AG09309 (cell line): ENCODE measurements around the gene ITSN1.

Experiments used
- DNase-seq: peaks from one replicate; pipeline ENCODE4 v3.0.0-alpha.2; 2010; ENCODE audit warnings: low read depth
- H3K4me3 ChIP-seq: 2 replicates; pipeline ENCODE4 v1.5.1; 2011; ENCODE audit warnings: mild to moderate bottlenecking, low read depth, low read length, moderate library complexity; ENCODE audit not compliant: control insufficient read depth
- CTCF ChIP-seq: IDR thresholded peaks from 2 replicates; pipeline ENCODE4 v1.5.1; 2011; ENCODE audit warnings: mild to moderate bottlenecking, low read depth, low read length, inconsistent platforms; ENCODE audit not compliant: insufficient read depth, control insufficient read depth; ENCODE audit errors: missing control alignments

ITSN1 gene

GRCh38 chr21:33945652-33946270, 303.5 kb downstream of the ITSN1 start:
- no peak overlapping the region for H3K4me3 ChIP-seq
- TF ChIP-seq CTCF: no peak
- no peak for DNase-seq

- peak; percentile 84 for DNase-seq
- H3K4me3 ChIP-seq: peak overlapping the region; percentile 25
- no peak for TF ChIP-seq CTCF
Observed at GRCh38 chr21:33947451-33948095, 305.3 kb downstream of the ITSN1 start.

- DNase-seq: no peak
- peak overlapping the region; percentile 13; the same call in 1 of the 2 replicates for H3K4me3 ChIP-seq
- TF ChIP-seq CTCF: no peak
Observed at GRCh38 chr21:33948096-33948950, 306.0 kb downstream of the ITSN1 start.

GRCh38 chr21:33948951-33949444, 306.7 kb downstream of the ITSN1 start:
- H3K4me3 ChIP-seq: no peak overlapping the region
- DNase-seq: no peak
- no peak for TF ChIP-seq CTCF
